Neural crest cell (in vitro differentiated cells): ENCODE results near the gene ZG16B. TPM values are rescaled to one million over a fixed set of nuclear protein-coding genes. Genes with fewer than 3 reads are reported as not detected.

ENCODE experiments used
- DNase-seq: peaks from one replicate; pipeline ENCODE4 v3.0.0; 2021; ENCODE audit warnings: low read depth, mixed read lengths, low spot score
- H3K27ac Mint-ChIP-seq: one replicate; pipeline ENCODE4 v1.8.0; 2021; ENCODE audit warnings: mild to moderate bottlenecking, mixed read lengths; ENCODE audit not compliant: unreplicated experiment
- H3K27me3 Mint-ChIP-seq: 2 replicates; pipeline ENCODE4 v1.8.0; 2021; ENCODE audit warnings: low read depth, mild to moderate bottlenecking, mixed read lengths
- H3K36me3 Mint-ChIP-seq: 2 replicates; pipeline ENCODE4 v1.8.0; 2021; ENCODE audit warnings: low read depth, mild to moderate bottlenecking, mixed read lengths
- H3K4me1 Mint-ChIP-seq: 2 replicates; pipeline ENCODE4 v1.8.0; 2021; ENCODE audit warnings: mixed read lengths
- H3K4me3 Mint-ChIP-seq: one replicate; pipeline ENCODE4 v1.8.0; 2021; ENCODE audit warnings: mild to moderate bottlenecking, mixed read lengths
- H3K9me3 Mint-ChIP-seq: 2 replicates; pipeline ENCODE4 v1.8.0; 2021; ENCODE audit warnings: mixed read lengths
- CTCF ChIP-seq: fragments of 200-600 bp; sonication (generic); conservative IDR thresholded peaks from 2 replicates; pipeline ENCODE4 v1.5.0; 2021; ENCODE audit warnings: antibody characterized with exemption, mild to moderate bottlenecking
- total RNA-seq: library from RNA; stranded (reverse); gene quantifications from 2 replicates; pipeline ENCODE4 v1.2.1, GENCODE V29; 2021

ZG16B gene
- total RNA-seq, 1 donor from 2014 or later: not detected

DNA sequence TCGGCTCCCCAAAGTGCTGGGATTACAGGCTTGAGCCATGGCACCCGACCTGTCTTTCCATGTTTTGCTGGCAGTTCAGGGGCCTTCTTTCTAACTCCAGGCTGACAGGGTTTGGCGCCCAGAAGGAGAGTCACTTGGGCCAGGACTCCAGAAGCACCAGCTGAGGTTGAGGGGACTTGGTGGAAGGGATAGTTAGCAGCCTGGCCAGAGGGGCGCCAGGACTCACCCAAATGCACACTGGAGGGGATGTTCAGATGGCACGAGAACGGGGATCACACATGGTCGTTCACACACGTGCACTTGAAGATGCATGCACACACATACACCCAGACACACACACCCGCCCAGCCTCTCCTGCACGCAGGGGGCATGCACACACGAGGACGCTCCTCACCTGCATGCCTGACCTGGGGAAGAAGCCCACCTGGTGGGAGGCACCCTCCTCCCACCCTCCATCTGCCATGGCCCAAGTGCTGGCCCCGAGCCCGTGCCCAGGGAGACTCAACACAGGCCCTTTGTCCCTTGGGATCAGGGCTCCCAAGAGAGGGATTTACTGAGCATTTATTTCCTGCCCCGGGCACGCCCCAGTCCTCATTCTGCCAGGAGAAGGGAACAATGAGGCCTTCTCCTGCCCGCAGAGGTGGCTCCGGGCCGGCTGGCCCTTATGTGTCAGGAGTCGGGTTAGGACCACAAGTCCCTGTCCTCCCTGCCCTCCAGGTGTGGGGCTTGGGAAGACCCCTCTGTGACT, 15.4 kb upstream of the ZG16B start:
- no peak overlapping the region for H3K27ac Mint-ChIP-seq
- no peak overlapping the region for H3K4me3 Mint-ChIP-seq
- no peak for DNase-seq
- peaks cover 16% of the 10 kb centered on the region for H3K27me3 Mint-ChIP-seq
- TF ChIP-seq CTCF: no peak
- no peaks in the 10 kb centered on the region for H3K4me1 Mint-ChIP-seq
- no peaks in the 10 kb centered on the region for H3K9me3 Mint-ChIP-seq
- H3K36me3 Mint-ChIP-seq: no peaks in the 10 kb centered on the region

GRCh38 chr16:2815299-2815771, 14.8 kb upstream of the ZG16B start:
- Mint-ChIP-seq H3K27ac (no peak overlapping the region), H3K4me1 (no peaks in the 10 kb centered on the region), H3K27me3 (peaks cover 11% of the 10 kb centered on the region), H3K36me3 (no peaks in the 10 kb centered on the region), H3K4me3 (no peak overlapping the region), H3K9me3 (no peaks in the 10 kb centered on the region)
- no peak for TF ChIP-seq CTCF
- no peak for DNase-seq

GRCh38 chr16:2816751-2817339, 13.3 kb upstream of the ZG16B start, which contains the start of gene PRSS21:
PRSS21 (plus strand) TSS chr16:2817237; CDS start chr16:2817269, 32 bp downstream.
- no peak within 1 kb of the TSS for H3K27ac Mint-ChIP-seq
- no peaks in the 10 kb centered on the region for H3K9me3 Mint-ChIP-seq
- peaks cover 2% of the 10 kb centered on the region for H3K27me3 Mint-ChIP-seq
- H3K4me3 Mint-ChIP-seq: no peak within 1 kb of the TSS
- no peak for TF ChIP-seq CTCF
- H3K36me3 Mint-ChIP-seq: no peaks in the 10 kb centered on the region
- H3K4me1 Mint-ChIP-seq: no peaks in the 10 kb centered on the region
- no peak for DNase-seq

DNA sequence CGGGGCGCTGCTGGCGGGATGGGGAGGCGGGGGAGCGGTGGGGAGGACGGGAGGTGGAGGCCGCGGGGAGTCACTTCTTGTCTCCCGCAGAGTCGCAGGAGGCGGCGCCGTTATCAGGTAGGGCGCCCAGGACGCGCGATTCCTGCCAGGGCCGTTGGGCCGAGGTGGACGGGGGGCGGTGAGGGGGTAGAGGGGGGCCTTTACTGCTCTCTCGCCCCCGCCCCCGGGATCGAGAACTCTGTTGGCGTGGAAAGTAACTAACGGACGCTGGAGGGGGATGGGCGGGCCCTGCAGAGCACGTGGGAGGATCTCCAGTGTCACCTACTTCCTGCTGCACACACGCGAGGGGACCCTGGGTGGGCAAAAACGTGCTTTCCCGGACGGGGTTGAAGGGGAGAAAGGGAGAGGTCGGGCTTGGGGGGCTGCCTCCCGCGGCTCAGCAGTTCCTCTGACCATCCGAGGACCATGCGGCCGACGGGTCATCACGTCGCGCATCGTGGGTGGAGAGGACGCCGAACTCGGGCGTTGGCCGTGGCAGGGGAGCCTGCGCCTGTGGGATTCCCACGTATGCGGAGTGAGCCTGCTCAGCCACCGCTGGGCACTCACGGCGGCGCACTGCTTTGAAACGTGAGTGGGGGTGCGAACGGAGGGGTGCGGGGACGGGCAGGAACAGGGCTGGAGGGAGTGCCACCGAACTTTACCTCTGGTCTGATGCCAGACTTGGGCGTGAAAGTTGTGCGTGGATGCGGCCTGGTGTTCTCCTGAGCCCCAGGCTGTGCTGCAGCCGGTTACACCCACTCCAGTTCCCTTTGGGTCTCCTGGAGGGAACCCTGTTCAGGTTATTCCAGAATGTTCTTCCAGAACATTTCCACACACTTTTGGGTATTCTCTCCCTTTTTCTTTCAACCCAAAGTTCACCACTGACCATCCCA, 12.5 kb upstream of the ZG16B start:
- Mint-ChIP-seq H3K27ac (no peak overlapping the region), H3K27me3 (peaks cover 2% of the 10 kb centered on the region), H3K9me3 (no peaks in the 10 kb centered on the region), H3K4me1 (no peaks in the 10 kb centered on the region), H3K36me3 (no peaks in the 10 kb centered on the region), H3K4me3 (no peak overlapping the region)
- no peak for DNase-seq
- TF ChIP-seq CTCF: no peak

DNA sequence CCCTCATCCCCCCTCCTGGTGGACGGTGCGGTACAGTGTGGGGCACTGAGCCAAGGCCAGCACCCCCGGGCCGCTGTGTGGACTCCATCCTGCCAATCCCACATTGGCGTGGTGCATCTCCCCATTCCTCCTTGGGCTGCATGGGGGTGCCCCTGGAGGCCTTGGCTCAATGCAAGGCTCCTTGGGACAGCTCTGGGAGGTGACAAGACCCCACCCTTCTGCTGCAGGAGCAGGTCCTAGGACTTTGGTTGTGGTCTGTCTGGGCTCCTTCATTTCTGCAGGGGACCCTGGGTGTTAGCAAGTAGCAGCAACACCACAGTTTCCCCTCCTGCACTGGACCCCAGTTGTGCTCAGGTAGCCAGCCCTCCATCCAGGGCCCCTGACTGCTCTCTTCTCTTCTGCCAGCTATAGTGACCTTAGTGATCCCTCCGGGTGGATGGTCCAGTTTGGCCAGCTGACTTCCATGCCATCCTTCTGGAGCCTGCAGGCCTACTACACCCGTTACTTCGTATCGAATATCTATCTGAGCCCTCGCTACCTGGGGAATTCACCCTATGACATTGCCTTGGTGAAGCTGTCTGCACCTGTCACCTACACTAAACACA, 11.7 kb upstream of the ZG16B start:
- TF ChIP-seq CTCF: no peak
- no peak for DNase-seq
- Mint-ChIP-seq H3K4me1 (no peaks in the 10 kb centered on the region), H3K27ac (no peak overlapping the region), H3K27me3 (peaks cover 6% of the 10 kb centered on the region), H3K4me3 (no peak overlapping the region), H3K9me3 (no peaks in the 10 kb centered on the region), H3K36me3 (no peaks in the 10 kb centered on the region)
